EL (cell line): ENCODE measurements around the gene LRRC70.
"Not testable (repeated sequence)": the region's sequence is repeated elsewhere in the genome, so short reads cannot be mapped to it uniquely, and the experiment has no call there.

ENCODE experiments used
- DNase-seq: peaks from one replicate; pipeline ENCODE4 v3.0.0-alpha.2; 2016

The LRRC70 gene

DNA sequence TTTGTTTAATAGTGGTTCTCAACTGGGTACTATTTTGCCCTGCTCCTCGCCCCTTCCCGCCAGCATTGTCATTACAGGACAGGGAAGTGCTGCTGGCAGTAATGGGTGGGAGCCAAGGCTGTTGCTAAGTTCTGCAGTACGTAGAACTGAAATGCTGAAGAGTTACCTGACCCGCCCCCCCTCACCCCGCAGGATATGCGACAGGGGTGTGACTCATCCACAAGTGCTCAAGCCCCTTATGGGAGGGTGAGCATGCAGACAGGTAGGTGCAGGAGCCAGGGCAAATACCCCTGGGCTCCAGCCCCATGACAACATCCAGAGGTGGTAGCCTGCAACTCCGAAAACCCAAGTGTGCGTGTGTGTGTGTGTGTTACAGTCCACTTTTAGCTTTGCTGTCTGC is 35.7 kb downstream of the LRRC70 start:
- no peak for DNase-seq

DNA sequence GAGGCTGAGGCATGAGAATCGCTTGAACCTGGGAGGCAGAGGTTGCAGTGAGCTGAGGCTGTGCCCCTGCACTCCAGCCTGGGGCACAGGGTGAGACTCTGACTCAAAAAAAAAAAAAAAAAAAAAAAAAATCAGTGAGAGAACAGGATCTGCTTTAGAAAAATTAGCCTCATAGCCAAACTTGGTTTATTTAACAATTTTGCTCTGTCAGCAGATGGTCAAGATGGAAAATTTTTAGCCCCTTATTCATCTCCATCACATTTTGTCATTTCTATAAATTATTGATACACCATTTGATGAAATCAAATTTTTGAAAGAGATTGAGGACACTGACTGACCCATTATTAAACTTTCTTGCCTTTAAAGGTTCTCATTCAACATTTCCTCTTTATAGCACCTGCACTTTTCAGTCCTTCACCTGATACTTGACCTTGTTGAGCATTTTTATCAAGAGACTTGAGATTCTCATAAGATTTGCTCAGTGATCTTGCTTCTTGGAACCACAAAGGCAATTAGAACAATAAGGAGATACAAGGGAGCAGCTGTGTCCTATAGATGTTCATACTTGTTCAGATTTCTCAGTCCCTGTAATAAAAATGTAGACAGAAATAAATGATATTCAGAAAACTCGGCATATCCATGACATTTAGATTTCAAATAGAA is 38.1 kb downstream of the LRRC70 start:
- DNase-seq = no peak

DNA sequence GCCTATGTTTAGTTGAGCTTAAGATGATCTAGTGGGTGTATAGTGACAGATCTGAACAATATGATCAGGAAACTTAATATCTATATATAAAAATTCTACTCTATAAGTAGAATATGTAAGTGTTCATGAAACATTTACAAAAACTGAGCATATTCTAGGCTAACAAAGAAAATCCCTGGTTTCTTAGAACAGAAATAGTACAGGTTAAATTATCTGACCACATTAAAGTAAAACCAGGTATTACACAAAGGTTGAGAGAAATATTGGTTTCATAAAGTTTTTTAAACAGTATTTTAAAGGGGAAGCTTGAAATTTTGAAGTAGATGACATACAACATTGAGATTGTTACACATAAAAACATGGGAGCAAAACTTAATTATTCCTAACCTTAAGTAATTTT is 39.3 kb downstream of the LRRC70 start:
- no peak for DNase-seq

DNA sequence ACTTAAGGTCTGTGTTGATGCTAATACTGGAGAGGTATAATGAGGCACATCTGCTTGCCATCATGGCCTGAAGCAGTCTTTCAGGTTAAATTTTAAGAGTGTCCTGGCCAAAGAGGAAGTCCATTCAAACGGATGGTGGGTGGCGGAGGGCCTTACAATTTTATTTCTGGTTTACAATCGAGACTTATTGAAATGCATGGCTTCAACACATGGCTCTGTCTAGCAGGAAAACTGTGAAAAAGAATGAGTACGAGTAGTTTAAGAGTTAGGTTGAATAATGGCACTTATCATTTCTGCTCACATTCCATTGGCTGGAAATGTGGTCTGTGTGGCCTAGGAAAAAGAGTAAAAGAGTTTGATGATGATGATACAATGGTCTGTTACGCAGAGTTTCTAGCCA is 42.1 kb downstream of the LRRC70 start:
- no peak for DNase-seq

DNA sequence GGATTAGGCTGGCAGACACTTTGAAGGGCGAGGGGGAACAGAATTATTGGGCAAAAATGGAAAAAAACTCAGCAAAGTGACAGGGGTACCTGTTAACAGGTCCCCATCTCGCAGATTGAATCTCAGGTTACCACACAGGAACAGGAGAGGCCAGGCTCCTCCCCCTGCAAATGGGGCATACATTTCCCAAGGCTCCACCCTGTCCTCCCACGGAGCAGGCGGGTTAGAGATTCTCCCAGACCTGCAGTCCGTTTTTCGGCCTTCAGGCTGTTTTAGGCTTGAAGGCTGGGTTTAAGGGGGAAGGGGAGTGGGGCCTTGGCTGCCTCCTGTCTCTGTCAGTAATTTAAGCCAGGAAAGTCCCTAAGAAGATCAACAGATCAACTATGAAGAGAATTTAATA is 42.7 kb downstream of the LRRC70 start:
- DNase-seq = no peak

DNA sequence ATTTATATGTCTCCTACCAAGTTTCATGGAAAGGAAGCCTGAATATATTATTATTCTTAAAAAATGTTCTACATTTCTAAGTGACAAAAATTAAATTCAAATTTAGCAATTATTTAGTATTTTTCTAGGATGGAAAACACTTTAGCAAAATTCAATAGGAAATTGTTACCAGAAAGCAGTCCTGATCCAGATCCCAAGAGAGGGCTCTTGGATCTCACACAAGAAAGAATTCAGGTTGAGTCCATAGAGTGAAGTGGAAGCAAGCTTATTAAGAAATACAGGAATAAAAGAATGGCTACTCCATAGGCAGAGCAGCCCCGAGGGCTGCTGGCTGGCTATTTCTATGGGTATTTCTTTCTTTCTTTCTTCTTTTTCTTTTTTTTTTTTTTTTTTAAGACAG is 44.7 kb downstream of the LRRC70 start:
- DNase-seq = no peak

DNA sequence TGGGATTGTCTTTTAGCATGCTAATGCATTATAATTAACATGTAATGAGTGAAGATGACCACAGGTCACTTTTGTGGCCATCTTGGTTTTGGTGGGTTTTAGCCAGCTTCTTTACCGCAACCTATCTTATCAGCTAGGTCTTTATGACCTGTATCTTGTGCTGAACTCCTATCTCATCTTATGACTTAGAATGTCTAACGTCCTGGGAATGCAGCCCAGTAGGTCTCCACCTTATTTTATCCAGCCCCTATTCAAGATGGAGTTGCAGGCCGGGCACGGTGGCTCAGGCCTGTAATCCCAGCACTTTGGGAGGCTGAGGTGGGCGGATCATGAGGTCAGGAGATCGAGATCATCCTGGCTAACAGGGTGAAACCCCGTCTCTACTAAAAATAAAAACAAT is 45.8 kb downstream of the LRRC70 start:
- not testable (repeated sequence) for DNase-seq

DNA sequence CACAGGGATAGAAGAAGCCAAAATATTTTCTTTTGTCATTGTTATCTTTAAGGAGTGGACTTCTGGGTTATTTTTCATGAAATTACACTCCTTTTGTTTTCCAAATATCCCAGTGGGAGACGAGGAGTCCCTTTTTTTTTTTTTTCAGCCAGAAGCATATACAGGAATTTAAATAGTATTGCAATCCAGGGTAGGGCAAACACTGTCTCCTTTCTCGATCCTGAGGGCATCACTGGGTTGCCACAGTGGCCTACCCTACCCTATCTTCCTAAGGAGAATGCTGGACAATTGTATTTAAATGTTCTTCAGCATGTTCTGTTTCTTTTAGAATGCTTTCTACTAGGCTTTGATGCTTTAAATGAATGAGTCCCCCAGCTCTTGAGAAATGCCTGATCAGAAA is 47.9 kb downstream of the LRRC70 start:
- no peak for DNase-seq

DNA sequence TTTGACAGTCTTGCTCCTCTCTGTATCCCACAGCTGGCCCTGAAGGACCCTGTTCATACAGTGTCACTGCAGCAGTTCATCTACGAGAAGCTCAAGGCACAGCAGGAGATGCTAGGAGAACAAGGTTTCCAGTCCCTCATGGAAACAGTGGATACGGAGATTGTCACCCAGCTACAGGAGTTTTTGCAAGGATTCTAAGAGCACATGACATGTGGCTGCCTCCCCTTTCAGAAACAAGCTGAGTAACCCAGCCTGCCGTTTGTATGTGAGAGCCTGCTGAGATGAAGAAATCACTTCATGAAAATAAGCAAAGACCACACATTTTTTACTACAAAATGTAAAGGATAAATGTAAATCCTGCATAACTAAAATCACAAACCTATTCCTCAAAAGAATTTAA is 48.5 kb downstream of the LRRC70 start:
- no peak for DNase-seq

DNA sequence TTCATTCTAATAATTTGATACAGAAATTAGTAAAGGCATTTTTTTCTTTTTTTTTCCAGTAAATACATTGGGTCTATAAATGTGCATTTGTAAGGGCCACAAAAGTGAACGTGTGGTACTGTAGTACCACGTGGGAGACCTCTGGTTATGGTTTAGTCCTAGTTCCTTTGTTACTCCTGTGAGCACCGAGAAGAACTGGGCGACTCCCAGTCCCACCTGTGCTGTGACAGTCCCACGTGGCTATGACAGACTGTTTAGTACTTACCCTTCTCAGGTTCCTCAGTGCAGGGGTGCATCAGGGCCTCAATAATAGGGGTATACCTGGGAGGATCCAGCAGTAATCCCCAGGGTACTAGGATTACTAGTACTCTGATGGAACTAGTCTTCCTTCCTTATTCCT is 49.3 kb downstream of the LRRC70 start:
- DNase-seq = no peak
